ENCODE data around the gene PCDH9.

DNA sequence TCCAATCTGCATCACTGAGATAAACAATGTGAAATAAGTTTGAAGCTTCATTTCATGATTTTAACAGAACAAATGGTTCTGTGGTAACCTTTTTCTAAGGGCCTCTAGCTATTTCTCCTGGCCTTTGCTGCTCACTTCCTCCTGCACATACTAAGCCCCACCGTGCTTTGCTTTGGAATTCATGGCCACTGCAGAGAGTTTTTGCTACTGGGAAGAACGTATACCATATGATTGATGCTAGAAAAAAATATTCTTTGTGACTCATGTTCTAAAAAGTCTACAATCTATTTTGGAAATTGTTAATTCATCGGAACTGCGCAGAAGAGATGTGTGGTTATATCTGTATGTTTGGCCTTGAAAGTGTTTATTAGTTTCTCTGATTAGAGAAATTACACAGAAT, 747.3 kb downstream of the PCDH9 start:
- TF ChIP-seq EZH2 (IDR thresholded peaks at IDR 0.05; ENCODE audit: insufficient read depth, low read length), result no peak
- TF ChIP-seq, protein P1, sequence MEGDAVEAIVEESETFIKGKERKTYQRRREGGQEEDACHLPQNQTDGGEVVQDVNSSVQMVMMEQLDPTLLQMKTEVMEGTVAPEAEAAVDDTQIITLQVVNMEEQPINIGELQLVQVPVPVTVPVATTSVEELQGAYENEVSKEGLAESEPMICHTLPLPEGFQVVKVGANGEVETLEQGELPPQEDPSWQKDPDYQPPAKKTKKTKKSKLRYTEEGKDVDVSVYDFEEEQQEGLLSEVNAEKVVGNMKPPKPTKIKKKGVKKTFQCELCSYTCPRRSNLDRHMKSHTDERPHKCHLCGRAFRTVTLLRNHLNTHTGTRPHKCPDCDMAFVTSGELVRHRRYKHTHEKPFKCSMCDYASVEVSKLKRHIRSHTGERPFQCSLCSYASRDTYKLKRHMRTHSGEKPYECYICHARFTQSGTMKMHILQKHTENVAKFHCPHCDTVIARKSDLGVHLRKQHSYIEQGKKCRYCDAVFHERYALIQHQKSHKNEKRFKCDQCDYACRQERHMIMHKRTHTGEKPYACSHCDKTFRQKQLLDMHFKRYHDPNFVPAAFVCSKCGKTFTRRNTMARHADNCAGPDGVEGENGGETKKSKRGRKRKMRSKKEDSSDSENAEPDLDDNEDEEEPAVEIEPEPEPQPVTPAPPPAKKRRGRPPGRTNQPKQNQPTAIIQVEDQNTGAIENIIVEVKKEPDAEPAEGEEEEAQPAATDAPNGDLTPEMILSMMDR (IDR thresholded peaks at IDR 0.05; ENCODE audit: insufficient read depth, low read depth, low read length), result no peak

Measured in astrocyte (in vitro differentiated cells and primary cell).